Stimulated activated naive CD4-positive, alpha-beta T cell treated with Interleukin-2 at 50 U/mL for 16 hours (primary cell): ENCODE results near the gene IGF2BP2.
"Not testable (repeated sequence)": the region's sequence is repeated elsewhere in the genome, so short reads cannot be mapped to it uniquely, and the experiment has no call there.

Experiments
- DNase-seq: peaks from one replicate; lab custom pipeline; 2025; lab: John Stamatoyannopoulos, UW

The IGF2BP2 gene

DNA sequence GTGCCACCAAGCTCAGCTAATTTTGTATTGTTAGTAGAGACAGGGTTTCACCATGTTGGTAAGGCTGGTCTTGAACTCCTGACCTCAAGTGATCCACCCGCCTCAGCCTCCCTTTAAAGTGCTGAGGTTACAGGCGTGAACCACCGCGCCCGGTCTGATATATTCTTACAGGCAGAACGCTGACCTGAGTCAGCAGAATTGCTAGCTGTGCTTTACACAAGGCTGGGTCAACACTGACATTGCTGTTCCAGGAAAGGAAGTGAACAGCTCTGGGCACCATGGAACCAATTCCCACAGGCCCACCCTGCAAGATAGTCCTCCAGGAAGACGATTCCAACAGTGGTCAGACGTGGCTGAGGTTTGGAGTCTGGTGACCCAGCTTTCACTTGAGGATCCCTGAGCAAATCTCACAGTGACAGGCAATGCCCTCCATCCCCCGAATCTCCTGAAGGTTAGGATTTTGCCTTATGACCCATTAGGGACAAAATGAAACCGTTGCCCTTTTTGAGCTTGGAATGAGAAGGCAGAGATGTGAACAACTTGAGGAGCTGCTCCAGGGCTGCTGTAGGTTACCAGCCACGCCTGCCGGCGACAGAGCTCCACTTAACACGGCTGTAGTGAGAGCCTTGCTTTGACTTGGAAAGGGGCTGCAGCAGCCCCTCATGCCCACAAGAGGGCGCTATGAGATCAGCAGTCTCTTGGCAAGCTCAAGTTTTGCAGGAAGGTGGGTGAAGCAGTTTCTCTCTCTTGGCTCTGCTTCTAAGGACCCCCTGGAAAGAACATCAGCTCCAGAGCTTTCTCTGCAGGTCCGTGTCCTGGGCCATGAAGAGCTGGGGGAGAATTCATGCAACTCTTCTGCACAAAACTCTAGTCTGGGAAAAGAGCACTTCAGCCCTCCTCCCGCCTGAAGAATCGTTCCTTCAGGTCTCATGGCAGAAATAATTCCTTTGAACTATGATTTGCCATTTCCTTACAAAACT, 164.6 kb downstream of the IGF2BP2 start:
- peak; percentile 24 for DNase-seq

DNA sequence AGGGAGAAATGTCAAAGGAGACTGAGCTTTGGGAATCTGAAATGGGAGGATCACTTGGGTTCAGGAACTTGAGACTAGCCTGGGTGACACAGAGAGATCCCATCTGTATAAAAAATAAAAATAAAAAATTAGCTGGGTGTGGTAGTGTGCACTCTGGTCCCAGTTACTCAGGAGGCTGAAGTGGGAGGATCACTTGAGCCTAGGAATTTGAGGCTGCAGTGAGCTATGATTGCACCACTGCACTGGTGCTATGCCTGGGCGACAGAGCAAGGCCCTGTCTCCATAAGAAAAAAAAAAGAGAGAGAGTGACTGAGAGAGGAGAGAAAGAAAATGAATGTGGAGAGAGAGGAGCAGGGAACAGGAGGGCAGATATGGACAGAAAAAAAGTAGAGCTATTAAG, 165.9 kb downstream of the IGF2BP2 start:
- no peak for DNase-seq

GRCh38 chr3:185658504-185658912, 166.3 kb downstream of the IGF2BP2 start:
- no peak for DNase-seq

DNA sequence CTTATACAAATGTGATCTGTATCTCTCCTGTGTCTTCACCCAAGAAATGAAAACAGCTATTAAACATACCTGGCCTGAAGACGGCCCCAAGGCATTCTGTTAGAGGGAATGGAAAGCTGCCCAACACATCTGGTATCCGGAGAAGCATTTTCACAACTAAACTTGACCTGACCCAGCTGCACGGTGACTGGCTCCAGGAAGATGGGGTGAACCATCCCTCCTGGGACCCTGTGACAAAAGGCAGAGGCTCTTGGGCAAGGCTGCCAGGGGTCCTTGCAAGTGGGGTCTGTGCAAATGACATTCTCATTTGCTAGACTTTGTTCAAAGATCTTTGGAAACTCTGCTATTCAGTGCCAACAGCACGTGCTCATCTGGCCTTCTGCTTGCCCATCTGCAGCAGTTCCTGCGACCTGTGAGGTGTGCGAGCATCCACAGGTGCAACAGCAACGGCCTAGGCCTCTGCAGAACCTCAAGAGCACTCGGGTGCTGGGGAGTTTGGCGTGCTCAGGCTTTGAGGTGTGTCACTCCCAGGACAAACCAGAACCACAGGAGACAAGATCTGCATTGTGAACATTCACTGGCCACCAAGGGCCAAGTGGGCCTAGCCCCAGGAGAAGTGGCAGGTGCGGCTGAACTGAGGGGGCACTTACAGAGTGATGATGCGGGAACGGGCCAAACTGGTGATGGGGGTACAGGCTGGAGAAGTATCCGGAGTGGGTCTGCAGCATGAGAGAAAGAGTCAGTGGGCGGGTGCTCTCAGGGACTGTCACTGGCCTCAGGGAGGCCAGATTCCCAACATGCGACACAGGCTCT, 166.9 kb downstream of the IGF2BP2 start:
- DNase-seq, result no peak

GRCh38 chr3:185657211-185657610, 167.6 kb downstream of the IGF2BP2 start:
- DNase-seq, result no peak

DNA sequence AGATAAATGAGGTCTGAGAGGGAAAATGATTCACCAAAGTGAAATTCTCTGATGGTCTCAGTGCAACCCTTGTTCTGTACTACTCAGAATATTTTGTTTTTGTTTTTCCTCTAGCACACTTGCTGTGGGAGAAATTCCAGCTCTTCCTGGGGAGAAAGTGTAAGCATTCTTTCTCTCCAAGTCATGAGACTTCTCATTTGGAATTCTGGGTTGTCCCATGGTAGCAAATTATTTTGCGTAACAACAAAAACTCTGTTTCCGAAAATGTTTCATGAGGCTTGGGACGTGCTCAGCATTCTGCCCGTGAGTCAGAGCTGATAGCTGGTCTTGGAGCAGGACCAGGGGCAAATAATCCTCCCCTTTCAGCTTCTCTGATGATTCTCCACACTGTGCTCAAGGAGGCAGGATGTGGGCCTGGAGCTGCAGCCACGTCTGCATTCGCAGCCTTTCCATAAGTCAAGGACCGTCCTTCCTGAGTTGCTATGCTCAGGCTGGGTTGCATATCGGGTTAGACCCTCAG, 168.5 kb downstream of the IGF2BP2 start:
- DNase-seq, result no peak

- no peak for DNase-seq
These were observed 169.2 kb downstream of the IGF2BP2 start for GRCh38 chr3:185655426-185656320.

DNA sequence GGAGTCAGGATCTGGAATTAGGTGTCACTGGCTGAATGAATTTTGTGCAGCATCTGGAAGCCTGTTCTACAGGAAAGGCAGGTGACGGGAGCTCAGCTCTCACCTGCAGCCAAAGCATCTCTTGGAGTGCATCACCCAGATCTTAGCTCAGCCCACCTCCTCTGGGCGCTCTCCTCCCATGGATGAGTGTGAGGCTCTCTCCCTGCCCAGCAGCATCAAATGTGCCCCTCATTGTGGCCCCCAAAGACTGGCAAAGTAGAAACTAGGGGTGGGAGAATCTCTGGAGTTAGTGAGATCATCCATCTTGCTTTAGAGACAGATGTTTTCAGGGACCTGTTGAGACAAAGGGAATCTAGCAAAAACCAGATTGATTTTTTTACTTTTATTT, 170.1 kb downstream of the IGF2BP2 start:
- no peak for DNase-seq

DNA sequence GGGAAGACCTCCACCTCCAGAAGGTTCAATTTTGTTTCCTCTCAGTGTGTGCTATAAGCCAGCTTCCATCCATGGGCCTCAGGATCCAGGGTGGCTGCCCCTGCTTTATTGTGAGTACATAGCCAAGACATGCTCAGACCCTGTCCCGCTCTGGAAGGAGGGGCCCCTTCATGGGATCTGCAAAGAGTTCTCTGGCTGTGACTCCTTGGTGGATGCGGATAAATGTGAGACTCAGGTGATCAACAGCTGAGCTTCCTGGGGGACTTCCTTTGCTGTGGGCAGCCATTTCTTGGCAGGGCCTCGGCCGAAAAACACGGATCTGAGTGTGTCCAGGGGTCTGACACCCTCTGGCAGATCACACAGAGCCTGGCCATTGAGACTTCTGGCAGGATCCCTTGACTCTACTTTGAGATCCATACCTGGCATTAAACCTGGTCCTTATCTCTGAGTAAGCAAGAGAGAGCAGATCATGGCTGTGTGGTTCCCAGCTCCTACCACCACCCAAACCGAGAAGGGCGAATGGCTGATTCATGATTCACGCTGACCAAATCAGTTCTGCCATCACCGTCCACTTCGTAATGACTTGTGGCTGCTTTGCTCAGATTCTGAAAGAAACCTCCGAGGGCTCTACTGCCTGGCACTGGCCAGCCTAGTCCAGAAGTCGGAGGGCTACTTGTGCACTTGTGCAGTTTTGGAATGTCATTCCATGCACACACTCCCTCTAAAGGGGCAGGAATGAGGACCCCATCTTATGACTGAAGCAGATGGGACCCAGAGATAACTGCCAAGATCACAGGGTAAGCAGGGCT, 170.7 kb downstream of the IGF2BP2 start:
- DNase-seq, result no peak

- no peak for DNase-seq
These were observed 172.9 kb downstream of the IGF2BP2 start for GRCh38 chr3:185651971-185652370.

DNA sequence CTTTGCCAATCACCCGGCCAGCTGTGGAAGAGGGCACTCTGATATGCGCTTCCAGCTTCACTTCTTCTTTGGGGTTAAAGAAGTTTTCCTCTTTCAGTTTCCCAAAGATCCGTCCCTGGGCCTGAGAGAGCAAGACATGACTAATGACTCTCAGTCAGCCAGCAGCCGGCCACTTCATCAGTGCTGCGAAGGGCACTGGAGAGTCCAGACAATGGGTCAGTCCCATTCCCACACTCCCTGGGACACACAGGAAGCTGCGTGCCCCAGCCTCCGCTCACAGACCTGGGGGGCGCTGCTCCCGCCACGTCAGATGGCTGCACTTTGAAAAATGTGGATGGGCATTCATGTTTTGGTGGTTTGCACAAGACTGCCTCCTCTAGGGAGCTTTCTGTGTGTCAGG, 175.4 kb downstream of the IGF2BP2 start:
- DNase-seq, result no peak

DNA sequence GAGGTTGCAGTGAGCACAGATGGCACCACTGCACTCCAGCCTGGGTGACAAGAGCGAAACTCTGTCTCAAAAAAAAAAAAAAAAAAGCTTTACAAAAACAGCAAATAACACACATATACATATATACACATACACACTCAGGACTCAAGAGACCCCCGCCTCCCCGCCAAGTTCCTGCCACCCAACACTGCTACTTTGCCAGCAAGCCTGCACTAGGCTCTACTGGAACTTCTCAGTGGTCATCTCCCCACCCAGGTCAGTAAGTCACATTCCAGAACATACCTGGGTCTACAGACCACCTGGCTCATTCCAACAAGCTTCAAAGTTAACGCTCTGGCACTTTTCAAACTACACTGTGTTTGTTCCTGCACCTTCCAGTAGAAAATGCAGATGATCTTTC, 176.4 kb downstream of the IGF2BP2 start:
- DNase-seq, result no peak

DNA sequence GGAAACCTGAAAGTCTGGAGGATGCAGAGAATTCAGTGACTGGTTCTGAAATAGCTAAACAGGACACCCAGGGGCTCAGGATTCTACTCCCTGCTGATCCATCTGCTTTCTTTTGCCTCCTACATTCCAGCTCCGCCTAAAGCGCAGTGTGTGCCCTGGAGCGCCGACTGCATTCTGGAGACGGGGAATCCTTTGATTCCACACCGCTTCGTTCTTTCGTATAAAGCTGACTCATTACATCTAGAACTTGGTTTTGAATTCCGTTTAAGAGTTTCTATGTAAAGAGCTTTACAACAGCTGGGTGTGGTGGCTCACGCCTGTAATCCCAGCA, 177.0 kb downstream of the IGF2BP2 start:
- no peak for DNase-seq

GRCh38 chr3:185647134-185647879, 177.5 kb downstream of the IGF2BP2 start:
- DNase-seq, result no peak

DNA sequence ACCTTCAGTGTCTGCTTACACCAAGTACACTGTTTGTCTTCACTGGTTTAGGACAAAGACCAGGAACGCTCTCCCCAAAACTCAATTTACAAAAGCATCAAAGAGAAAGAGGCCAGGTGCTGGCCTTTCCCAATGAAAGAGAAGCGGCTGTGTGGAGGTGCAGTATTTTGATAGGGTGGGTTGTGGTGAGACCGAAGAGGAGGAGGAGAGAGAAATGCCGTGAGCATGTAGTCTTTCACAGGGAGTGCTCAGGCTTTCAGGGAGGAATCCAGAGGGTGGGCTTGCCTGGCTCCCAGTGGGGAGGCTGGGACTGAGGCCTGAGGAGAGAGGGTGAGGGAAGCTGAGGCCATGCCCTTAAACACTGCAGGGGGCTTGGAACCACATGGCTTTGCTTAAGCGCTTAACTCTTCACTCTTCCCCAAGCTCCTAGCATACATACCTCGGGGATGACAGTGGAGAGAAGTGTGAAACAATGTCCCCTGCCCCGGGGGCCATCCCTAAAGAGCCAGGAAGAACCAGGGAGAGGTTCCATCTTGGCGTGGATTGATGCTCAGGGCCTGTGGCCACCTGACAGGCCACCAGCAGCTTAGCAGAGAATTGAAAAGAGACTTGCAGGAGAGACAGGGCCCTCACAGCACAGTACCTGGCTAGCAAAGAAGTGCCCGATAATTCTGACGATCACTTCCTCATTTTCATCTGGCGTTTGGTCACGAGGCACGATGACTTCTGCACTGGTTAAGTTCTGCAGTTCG, 178.3 kb downstream of the IGF2BP2 start:
- no peak for DNase-seq

GRCh38 chr3:185645596-185646381, 179.1 kb downstream of the IGF2BP2 start:
- no peak for DNase-seq

DNA sequence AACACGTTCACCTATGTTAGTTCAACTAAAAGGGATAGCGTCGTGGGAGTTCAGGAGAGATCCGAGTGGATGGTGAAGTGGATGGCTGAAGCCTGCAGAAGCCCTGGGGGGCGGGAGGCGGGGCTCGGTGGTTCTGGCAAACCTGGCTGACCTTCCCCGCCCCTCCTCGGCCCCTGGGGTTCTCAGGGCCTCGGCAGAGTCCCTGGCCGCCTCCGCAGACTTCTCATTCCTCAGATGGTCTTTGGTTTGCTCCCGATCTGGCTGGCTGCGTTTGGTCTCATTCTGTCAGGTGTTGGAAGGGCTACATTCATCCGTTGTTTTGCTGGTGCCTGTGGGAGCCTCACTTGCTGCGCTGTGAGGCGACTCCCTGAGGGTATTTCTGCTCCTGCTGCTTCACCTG, 179.7 kb downstream of the IGF2BP2 start:
- DNase-seq, result not testable (repeated sequence)

DNA sequence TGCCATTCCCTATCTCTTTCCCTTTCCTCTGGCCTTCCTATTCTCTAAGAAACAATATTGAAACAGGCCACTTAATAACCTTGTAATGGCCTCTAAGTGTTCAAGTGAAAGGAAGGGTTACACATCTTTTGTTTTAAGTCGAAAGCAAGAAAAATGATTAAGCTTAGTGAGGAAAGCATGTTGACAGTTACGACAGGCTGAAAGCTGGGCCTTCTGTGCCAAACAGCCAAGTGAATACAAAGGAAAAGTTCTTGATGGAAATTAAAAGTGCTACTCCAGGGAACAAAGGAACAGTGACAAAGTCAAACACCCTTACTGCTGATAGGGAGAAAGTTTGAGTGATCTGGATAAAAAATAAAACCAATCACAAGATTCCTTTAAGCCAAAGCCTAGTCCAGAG, 184.5 kb downstream of the IGF2BP2 start:
- DNase-seq, result no peak
